Ishikawa (cell line): ENCODE measurements around the gene PDE3B.

Experiments
- CEBPB ChIP-seq: IDR thresholded peaks from 2 replicates; pipeline ENCODE4 v1.6.1; 2012
- CREB1 ChIP-seq: IDR thresholded peaks from 2 replicates; pipeline ENCODE4 v1.6.1; 2012; ENCODE audit warnings: low read depth
- EGR1 ChIP-seq: IDR thresholded peaks from 2 replicates; pipeline ENCODE4 v1.6.1; 2012
- EP300 ChIP-seq: IDR thresholded peaks from 2 replicates; pipeline ENCODE4 v1.6.1; 2012; ENCODE audit warnings: borderline replicate concordance
- FOXM1 ChIP-seq: IDR thresholded peaks from 2 replicates; pipeline ENCODE4 v1.6.1; 2012; ENCODE audit warnings: low read depth, borderline replicate concordance
- NFIC ChIP-seq: IDR thresholded peaks from 2 replicates; pipeline ENCODE4 v1.6.1; 2012
- RAD21 ChIP-seq: IDR thresholded peaks from 2 replicates; pipeline ENCODE4 v1.6.1; 2012; ENCODE audit warnings: low read depth
- TAF1 ChIP-seq: IDR thresholded peaks from 2 replicates; pipeline ENCODE4 v1.6.1; 2012; ENCODE audit warnings: low read depth, mild to moderate bottlenecking
- TCF12 ChIP-seq: IDR thresholded peaks from 2 replicates; pipeline ENCODE4 v1.6.1; 2012; ENCODE audit warnings: low read depth
- TEAD4 ChIP-seq: IDR thresholded peaks from 2 replicates; pipeline ENCODE4 v1.6.1; 2012
- YY1 ChIP-seq: IDR thresholded peaks from 2 replicates; pipeline ENCODE4 v1.6.1; 2012; ENCODE audit warnings: low read depth
- ZBTB7A ChIP-seq: IDR thresholded peaks from 2 replicates; pipeline ENCODE4 v1.6.1; 2012; ENCODE audit warnings: low read depth
- TF ChIP-seq, protein P1 (sequence below): IDR thresholded peaks from 2 replicates; pipeline ENCODE4 v1.6.1; 2012
- TF ChIP-seq, protein P2 (sequence below): IDR thresholded peaks from 2 replicates; pipeline ENCODE4 v1.6.1; 2012
- TF ChIP-seq, protein P3 (sequence below): IDR thresholded peaks from 2 replicates; pipeline ENCODE4 v1.6.1; 2012; ENCODE audit warnings: low read depth, mild to moderate bottlenecking

The PDE3B gene

GRCh38 chr11:14687456-14687855, 43.9 kb downstream of the PDE3B start:
- TF ChIP-seq CEBPB (no peak), TEAD4 (no peak), YY1 (no peak), NFIC (no peak), TCF12 (no peak), RAD21 (no peak)
- TF ChIP-seq, protein P1, sequence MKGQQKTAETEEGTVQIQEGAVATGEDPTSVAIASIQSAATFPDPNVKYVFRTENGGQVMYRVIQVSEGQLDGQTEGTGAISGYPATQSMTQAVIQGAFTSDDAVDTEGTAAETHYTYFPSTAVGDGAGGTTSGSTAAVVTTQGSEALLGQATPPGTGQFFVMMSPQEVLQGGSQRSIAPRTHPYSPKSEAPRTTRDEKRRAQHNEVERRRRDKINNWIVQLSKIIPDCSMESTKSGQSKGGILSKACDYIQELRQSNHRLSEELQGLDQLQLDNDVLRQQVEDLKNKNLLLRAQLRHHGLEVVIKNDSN = no peak
- TF ChIP-seq, protein P2, sequence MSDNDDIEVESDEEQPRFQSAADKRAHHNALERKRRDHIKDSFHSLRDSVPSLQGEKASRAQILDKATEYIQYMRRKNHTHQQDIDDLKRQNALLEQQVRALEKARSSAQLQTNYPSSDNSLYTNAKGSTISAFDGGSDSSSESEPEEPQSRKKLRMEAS = no peak

GRCh38 chr11:14687943-14688627, 44.5 kb downstream of the PDE3B start:
- TF ChIP-seq CEBPB (no peak), EP300 (no peak), TCF12 (no peak), NFIC (no peak), CREB1 (no peak), RAD21 (no peak), FOXM1 (no peak), TEAD4 (no peak), TAF1 (no peak), ZBTB7A (no peak), YY1 (no peak), EGR1 (no peak)
- TF ChIP-seq, protein P3, sequence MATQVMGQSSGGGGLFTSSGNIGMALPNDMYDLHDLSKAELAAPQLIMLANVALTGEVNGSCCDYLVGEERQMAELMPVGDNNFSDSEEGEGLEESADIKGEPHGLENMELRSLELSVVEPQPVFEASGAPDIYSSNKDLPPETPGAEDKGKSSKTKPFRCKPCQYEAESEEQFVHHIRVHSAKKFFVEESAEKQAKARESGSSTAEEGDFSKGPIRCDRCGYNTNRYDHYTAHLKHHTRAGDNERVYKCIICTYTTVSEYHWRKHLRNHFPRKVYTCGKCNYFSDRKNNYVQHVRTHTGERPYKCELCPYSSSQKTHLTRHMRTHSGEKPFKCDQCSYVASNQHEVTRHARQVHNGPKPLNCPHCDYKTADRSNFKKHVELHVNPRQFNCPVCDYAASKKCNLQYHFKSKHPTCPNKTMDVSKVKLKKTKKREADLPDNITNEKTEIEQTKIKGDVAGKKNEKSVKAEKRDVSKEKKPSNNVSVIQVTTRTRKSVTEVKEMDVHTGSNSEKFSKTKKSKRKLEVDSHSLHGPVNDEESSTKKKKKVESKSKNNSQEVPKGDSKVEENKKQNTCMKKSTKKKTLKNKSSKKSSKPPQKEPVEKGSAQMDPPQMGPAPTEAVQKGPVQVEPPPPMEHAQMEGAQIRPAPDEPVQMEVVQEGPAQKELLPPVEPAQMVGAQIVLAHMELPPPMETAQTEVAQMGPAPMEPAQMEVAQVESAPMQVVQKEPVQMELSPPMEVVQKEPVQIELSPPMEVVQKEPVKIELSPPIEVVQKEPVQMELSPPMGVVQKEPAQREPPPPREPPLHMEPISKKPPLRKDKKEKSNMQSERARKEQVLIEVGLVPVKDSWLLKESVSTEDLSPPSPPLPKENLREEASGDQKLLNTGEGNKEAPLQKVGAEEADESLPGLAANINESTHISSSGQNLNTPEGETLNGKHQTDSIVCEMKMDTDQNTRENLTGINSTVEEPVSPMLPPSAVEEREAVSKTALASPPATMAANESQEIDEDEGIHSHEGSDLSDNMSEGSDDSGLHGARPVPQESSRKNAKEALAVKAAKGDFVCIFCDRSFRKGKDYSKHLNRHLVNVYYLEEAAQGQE = no peak
- TF ChIP-seq, protein P2 = no peak
- TF ChIP-seq, protein P1 = no peak

- no peak for TF ChIP-seq CREB1
- TF ChIP-seq, protein P1 = no peak
- TF ChIP-seq, protein P3 = no peak
- no peak for TF ChIP-seq NFIC
- no peak for TF ChIP-seq EP300
- no peak for TF ChIP-seq TAF1
- TF ChIP-seq FOXM1 = no peak
- TF ChIP-seq TEAD4 = no peak
- no peak for TF ChIP-seq YY1
- TF ChIP-seq TCF12 = no peak
Observed at GRCh38 chr11:14698771-14699170, 55.2 kb downstream of the PDE3B start.

- no peak for TF ChIP-seq EGR1
- TF ChIP-seq CREB1 = no peak
- TF ChIP-seq, protein P1 = no peak
- TF ChIP-seq ZBTB7A = no peak
- no peak for TF ChIP-seq NFIC
- no peak for TF ChIP-seq TCF12
- TF ChIP-seq RAD21 = no peak
Observed at GRCh38 chr11:14700593-14700992, 57.0 kb downstream of the PDE3B start.

- TF ChIP-seq EGR1 (no peak), TAF1 (no peak), FOXM1 (no peak), RAD21 (no peak), TCF12 (no peak), ZBTB7A (no peak), YY1 (no peak)
- TF ChIP-seq, protein P1 = no peak
Observed at GRCh38 chr11:14702760-14703159, 59.2 kb downstream of the PDE3B start.
